Activated CD4-positive, alpha-beta T cell treated with anti-CD3 and anti-CD28 coated beads, Interleukin-2, Interleukin-4, amounts not matched to agents 100 ng/mL and 50 ng/mL, durations not matched to agents 16 hours and 8 hours (primary cell): Measurements from ENCODE around the gene RNF112.
"Not testable (repeated sequence)": the region's sequence is repeated elsewhere in the genome, so short reads cannot be mapped to it uniquely, and the experiment has no call there.

Experiments used
- DNase-seq: peaks from one replicate; pipeline ENCODE4 v3.0.0-alpha.2; 2020; ENCODE audit warnings: low spot score

The RNF112 gene

DNA sequence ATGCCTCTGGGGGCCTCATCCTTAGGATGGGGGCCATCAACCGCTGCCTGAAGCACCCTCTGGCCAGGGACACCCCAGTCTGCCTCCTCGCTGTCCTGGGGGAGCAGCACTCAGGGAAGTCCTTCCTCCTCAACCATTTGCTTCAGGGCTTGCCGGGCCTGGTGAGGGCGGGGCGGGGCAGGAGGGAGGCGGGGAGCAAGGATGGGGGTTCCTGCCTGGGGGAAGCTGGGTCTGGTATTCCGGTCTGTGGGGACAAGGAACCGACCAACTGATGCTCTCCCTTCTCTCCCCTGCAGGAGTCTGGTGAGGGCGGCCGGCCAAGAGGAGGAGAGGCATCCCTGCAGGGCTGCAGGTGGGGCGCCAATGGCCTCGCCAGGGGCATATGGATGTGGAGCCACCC lies 2.0 kb downstream of the RNF112 start:
- no peak for DNase-seq

DNA sequence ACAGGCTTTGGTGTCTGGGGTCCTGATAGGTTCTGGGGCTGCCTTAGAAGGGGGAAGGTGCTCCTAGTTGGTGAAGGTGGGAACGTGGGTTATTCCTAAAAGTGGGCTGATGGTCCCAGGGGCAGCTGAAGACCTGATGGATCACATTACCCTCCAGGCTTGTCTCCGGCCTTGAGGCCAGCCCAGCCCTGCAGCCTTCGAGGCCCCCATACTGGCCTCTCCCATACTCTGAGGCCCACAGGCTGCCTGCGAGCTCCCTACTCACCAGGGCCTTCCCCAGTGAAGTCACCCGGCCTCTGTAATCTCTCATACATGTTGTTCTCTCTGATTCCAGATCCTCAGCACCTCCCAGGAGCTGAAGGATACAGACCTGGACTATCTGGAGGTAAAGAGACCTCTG lies 2.7 kb downstream of the RNF112 start:
- no peak for DNase-seq

DNA sequence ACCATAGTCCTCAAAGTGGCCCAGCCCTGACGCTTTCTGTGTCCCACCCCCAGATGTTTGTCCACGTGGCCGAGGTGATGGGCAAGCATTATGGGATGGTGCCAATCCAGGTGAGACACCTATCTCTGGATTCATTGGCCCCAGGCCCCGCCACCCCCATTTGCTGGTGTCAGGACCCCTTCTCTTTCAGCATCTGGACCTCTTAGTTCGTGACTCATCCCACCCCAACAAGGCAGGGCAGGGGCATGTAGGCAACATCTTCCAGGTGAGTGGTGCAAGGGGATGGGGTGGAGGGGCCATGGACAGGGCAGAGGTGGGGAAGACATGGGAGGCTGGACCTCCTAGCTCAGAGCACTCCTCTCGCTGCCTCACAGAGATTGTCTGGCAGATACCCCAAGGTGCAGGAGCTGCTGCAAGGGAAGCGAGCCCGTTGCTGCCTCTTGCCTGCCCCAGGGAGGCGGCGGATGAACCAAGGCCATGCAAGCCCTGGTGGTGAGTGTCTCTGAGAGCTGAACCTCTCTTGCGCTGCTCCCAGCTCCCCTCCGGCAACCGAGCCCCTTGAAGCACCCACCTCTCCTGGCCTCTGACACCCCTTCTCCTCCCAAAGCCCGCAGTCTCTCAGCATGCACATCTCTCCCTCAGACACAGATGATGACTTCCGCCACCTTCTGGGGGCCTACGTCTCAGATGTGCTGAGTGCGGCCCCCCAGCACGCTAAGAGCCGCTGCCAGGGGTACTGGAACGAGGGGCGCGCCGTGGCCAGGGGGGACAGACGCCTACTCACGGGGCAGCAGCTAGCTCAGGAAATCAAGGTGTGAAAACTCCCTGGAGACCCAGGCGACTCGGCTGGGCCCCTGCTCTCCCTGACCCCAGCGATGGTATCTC lies 3.6 kb downstream of the RNF112 start:
- DNase-seq = no peak

DNA sequence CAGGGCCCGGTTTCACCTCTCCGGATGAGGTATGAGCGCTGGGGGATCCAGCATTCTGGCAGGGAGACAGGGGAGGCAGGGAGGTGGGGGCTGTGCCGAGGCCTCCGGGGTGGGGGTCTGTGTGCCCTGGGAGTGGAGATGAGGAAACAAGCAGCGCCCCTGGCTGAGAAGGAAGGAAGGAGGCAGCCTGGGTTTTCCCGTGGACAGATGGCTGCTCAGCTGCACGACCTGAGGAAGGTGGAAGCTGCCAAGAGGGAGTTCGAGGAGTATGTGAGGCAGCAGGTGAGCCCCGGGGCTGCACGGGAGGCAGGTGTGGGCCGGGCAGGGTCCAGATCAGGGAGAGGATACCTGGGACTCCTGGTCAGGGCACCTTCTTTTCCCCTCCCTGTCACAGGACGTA lies 4.3 kb downstream of the RNF112 start:
- DNase-seq = no peak

DNA sequence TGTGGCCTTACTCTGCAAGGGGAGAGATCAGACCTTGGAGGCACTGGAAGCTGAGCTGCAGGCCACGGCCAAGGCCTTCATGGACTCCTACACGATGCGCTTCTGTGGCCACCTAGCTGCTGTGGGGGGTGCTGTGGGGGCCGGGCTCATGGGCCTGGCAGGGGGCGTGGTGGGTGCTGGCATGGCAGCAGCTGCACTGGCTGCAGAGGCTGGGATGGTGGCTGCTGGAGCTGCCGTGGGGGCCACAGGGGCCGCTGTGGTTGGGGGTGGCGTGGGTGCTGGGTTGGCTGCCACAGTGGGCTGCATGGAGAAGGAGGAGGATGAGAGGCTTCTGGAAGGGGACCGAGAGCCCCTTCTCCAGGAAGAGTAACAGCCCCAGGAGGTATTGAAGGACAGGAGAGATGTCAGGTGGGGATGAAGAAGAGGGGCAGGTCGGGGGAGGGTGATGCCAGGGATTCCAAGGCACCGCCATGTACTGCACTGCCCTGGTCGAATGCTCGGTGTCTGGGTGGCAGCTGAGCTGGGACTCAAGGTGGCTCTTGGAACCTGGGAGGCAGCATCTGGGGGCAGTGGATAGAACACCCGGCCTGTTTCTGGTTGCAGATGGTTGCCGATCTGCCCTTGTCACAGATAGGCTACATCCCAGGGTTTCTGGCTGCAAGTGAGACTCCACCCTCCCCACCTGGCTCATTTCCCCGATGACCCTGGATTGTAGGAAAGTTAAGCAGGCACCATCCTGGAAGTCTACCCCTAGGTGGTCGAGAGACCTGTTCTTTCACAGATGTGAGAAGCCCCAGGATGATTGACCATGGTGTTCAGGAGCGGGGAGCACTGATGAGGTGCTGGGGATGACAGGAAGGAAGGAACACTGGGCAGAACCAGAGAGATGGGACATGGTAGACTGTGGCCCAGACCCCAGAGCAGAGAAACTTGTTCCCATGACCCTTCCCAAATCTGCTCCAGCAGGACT lies 5.1 kb downstream of the RNF112 start:
- DNase-seq = no peak

DNA sequence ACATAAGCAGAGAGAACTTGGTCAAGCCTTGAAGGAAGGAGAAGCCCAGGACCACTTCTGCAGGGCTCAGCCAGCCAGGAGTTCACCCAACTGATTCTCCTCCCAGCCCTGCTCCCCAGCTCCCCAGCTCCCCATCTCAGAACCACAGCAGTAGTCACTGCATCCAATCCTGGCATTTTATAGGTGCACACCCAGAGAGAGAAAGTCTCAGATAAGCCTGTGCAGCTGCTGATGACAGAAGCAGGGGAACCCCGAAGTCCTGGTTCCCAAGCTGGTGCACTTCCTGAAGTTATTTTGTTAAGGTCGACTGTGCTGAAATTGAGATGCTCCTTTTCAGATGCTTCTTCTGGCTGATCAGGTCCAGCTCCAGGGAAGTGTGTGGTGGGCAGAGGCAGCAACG lies 6.6 kb downstream of the RNF112 start:
- no peak for DNase-seq

DNA sequence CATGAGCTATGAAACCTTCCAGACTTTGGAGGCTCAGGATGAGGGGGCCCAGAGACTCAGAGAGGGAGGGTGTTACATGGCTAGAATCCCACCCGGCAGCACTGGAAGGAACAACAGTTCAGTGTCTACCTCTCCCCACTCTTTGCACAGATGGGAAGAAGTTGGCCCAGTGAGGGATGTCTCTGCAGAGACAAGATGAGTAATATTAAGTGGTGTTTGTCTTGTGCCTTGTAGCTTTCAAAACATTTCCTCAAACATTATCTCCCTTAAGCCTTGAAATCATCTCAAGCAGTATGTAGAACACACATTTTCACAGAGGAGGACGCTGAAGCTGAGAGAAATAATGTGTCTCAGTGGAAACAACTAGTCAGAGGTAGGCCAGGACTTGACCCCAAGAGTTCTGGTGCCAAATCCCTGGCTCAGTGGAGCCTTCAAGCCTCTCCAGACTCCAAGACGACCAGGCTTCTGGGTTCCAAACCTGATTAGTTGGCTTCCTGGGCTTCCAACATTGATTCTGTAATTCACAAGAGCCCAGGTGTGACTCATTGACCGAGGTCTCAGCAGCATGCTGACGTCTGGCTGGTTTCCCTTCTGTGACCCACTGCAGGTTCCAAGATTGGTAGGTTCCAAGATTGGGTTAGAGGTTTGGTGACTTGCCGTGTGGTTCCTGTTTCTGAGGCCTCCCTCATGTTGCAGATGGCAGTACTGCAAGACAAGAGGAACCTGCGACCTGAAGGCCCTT lies 7.4 kb downstream of the RNF112 start:
- peak; percentile 8 for DNase-seq

DNA sequence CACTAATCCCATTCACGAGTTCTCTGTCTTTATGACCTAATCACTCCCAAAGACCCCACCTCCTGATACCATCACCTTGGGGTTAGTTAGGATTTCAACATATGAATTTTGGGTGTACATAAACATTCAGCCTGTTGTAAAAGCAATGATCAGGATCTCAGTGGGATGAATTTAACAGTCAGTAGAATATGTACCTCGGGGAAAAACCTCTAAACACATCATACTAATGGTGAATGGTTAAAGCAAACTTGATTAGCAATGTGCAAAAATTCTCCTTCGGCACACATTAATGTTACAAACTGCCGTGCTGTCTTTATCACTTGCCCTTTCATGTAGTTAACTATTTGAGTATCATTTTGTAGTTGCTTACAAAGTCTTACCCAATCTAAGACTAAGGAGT lies 10.2 kb downstream of the RNF112 start:
- no peak for DNase-seq

DNA sequence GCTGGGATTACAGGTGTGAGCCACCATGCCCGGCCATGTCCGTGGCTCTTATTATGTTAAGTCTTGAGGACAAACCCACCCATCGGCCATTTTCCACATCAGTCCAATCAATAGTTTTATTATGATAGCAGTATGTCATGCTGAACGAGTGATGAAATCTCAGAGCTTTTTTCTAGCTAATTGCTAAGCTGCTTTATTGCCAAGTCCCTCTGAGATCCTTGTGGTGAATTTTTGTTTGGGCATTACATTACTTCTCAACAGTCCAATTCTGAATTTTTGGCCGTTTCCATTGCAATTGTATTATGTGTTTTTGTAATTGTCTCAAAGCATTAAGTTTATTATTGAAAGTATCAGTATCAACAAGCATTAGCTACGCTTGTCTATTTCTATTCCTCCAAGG lies 10.9 kb downstream of the RNF112 start:
- no peak for DNase-seq

DNA sequence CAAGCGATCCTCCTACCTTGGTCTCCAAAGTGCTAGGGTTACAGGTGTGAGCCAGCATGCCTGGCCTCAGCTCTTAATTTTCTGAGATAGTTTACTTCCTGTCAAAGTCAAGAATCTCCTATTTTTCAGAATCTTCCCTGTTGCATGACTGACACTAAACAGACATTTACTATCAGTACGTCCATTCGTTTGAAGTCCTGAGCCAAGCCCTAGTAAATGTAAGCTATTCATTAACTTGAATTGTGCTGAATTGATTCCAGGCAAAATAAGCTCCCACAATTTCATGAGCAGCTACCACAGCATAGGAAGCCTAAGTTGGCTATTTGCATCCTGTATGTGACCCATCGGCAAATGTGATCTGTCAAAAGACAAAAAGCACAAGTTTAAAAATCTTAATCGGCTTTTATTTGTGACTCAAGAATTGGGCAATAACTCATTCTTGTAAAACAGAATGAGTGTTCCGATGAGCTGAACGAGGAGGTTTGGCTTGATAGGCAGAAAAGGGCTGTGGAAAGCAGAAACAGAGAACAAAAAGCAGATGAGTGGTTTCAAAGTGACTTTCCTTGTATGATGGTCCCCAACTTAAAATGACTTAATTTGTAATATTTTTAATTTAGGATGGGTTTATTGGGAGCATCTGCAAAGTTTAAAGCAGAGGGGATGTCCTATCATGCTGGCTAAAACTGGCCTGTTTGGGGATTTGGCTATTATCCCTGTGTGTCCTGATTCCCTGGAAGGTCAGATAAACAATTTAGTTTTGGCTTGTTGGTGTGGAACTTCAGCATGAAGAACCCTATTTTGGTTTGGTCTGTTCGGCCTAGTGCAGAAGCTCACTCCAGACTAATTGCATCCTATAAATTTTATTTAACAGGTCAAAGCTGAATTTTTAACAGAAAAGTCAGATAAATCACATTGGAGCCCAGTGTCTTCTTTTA lies 14.2 kb downstream of the RNF112 start:
- peak; percentile 6 for DNase-seq

DNA sequence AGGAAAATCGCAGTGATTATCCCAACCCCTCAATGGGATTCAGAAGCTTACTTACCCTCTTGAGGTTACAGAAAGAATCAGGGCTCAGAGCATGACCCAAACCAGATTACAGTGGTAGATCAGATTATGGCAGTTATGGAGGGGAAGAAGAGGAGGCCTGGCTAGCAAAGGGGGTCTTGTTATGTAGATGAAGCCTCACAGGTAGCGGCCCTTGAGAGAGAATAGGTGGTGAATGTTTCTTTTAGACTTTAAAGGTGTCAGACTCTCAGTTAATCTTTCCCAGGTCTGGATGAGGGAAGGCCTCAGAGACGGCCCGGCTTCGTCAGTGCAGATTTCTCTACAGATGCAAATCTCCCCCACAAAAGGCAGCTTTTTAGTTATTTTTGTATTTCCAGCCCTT lies 15.6 kb downstream of the RNF112 start:
- DNase-seq = no peak

DNA sequence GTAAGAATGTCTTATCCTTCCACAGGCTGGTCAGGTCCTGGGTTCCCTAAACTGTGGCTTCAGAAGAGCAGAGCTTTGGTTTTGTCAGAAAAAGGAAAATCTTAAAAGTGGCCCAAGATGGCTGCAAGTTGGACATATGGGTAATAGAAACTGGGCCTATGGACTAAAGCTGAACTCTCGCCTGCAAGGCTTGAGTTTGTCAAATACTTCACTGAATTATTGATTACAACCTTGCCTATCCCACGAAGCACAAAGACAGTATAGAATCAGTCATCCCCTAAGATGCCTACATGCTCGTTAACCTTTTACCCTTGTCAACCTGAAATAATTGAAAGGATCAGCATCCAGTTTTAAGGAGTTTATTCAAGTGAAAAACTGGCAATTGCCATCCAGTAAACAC lies 20.7 kb downstream of the RNF112 start:
- no peak for DNase-seq

DNA sequence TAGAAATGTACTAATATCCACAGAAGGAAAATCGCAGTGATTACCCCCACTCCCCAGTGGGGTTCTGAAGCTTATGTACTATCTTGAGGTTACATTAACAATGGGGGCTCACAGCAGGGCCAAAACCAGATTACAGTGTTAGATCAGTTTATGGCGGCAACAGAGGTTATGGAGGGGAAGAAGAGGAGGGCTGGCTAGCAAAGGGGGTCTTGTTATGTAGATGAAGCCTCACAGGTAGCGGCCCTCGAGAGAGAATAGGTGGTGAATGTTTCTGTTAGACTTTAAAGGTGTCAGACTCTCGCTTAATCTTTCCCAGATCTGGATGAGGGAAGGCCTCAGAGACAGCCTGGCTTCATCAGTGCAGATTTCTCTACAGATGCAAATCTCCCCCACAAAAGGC lies 22.2 kb downstream of the RNF112 start:
- DNase-seq = no peak

DNA sequence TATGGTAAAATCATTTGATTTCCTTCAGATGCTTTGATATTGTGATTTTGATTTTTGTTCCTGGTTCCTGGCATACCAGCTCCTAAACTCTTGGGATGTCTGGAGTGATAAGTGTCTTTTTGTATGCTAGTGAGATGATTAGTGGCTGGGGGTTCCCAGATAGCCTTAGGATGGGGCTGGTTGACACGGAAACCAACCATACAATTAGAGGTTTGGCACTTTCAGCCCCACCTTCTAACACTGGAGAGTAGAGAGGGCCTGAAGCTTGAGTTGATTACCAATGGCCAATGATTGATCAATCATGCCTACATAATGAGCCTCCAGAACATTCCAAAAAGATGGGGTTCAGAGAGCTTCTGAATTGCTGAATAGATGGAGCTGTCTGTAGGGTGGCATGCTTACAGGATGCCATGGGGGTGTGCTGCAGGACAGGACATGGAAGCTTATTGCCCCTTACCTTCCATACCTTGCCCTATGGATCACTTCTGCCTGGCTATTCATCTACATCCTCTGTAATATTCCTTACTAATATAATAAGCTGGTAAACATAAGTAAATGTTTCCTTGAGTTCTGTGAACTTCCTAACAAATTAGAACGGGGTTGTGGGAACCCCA lies 22.8 kb downstream of the RNF112 start:
- DNase-seq = no peak

DNA sequence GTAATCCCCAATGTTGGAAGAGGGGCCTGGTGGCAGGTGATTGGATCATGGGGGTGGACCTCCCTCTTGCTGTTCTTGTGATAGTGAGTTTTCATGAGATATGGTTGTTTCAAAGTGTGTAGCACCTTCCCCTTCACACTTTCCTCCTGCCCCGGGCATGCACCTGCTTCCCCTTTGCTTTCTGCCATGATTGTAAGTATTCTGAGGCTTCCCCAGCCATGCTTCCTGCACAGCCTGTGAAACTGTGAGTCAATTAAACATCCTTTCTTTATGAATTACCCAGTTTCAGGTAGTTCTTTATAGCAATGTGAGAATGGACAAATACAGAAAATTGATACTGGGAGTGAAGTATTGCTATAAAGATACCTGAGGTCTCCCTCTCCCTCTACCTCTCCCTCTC lies 29.4 kb downstream of the RNF112 start:
- peak; percentile 4 for DNase-seq

DNA sequence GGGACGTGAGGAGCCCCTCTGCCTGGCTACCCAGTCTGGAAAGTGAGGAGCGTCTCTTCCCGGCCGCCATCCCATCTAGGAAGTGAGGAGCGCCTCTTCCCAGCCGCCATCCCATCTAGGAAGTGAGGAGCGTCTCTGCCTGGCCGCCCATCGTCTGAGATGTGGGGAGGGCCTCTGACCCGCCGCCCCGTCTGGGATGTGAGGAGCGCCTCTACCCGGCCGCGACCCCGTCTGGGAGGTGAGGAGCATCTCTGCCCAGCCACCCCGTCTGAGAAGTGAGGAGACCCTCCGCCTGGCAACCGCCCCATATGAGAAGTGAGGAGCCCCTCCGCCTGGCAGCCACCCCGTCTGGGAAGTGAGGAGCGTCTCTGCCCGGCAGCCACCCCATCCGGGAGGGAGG lies 30.3 kb downstream of the RNF112 start:
- not testable (repeated sequence) for DNase-seq

DNA sequence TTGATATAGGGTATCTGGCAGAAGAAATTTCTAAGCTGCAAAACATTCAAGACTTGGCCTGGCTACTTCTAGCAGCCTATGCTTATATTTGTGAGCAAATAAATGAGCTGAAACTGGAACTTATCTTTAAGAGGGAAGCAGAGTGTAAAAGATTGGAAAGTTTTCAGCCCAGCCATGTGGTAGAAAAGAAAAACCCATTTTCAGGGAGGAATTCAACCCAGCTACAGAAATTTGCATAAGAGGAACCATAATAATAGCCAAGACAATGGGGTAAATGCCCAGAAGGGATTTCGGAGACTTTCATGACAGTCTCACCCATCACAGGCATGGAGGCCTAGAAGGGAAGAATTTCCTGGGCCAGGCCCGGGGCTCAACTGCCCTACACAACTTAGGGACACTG lies 31.7 kb downstream of the RNF112 start:
- DNase-seq = no peak

DNA sequence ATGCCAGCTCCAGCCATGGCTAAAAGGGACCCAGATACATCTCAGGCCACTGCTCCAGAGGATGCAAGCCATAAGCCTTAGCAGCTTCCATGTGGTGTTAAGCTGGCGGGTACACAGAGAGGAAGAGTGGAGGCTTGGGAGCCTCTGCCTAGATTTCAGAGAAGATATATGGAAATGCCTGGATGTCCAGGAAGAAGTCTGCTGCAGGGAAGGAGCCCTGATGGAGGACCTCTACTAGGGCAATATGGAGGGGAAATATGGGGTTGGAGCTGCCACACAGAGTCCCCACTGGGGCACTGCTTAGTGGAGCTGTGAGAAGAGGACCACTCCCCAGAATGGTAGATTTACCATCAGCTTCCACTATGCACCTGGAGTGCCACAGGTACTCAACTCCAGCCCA lies 32.1 kb downstream of the RNF112 start:
- no peak for DNase-seq

DNA sequence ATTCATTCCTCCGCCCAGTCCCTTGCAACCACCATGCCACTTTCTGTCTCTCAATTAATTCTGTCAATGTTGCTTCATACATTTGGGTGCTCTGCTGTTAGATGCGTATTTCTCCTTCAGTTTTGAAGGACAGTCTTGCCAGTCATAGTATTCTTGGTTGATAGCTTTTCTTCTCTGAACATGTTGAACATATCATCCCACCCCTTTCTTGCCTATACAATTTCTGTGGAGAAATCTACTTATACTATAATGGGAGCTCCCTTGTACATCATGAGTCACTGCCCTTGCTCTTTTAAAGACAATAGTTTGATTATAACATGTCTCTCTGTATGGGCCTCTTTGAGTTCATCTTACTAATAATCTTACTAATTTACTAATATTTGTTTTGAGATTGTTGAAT lies 34.1 kb downstream of the RNF112 start:
- DNase-seq = no peak

DNA sequence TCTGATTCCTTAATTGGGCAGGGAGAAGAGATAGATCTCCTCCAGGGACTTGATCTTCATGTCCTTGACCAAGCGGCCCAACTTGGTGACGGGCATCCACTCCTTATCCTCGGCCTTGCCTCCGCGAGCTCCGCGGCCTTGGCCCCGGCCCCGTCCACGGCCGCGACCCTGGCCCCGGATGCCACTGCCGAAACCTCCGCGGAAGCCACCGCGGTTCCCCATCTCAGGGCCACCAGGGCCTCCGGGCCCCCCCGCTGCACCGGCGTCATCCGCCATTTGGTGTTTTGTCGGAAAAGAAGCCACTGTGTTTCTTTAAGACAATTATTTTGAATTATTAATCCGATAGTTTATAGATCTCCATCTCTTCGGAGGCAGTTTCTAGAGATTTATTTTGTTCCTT lies 35.5 kb downstream of the RNF112 start:
- DNase-seq = not testable (repeated sequence)

DNA sequence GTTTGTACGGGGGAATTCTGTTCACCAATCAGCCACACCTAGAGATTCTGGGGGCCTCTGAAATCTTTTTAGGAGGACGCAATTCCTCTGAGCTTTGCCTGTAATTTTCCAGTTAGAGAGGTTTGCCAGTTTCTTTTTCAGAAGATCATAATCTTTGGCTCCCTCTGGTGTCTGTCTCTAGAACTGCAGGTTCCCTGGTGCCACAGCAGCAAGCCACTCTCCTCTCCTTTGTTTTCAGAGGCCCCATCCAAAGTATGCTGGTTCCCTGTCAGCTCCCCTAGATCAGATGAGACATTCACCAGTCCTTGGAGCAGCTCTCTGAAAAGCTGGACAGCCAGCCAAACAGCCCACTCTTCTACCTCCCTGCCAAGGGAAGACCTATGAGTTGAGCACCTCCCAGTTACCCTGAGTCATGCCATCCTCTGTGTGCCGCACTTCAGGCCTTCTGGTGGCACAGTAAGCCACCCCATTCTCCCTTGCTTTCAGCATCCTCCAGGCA lies 36.1 kb downstream of the RNF112 start:
- DNase-seq = peak; percentile 71
